Thyroid gland (tissue), 4 donors: ENCODE measurements around the gene NQO2. TPM values are rescaled to one million over a fixed set of nuclear protein-coding genes. Genes with fewer than 3 reads are reported as not detected.
A peak's percentile ranks its signal among the peaks of the same experiment; 100 is the strongest.
"Not testable (repeated sequence)": the region's sequence is repeated elsewhere in the genome, so short reads cannot be mapped to it uniquely, and the experiment has no call there.

Source experiments
- DNase-seq, 2 donors: peaks; one replicate each; pipeline ENCODE4 v3.0.0-alpha.2; 2019
- H3K27ac ChIP-seq, 3 donors: fragments of 200-600 bp; sonication (generic); 1 replicate in 2 of 3; 2 replicates in 1 of 3; pipeline ENCODE4 v1.5.1; 2016 to 2019; ENCODE audit warnings: mild to moderate bottlenecking in 1 of 3, moderate library complexity in 1 of 3
- H3K27me3 ChIP-seq: fragments of 200-600 bp; sonication (generic); one replicate; pipeline ENCODE4 v1.5.1; 2019
- H3K36me3 ChIP-seq, 2 donors: fragments of 200-600 bp; sonication (generic); one replicate each; pipeline ENCODE4 v1.5.1; 2016 to 2019
- H3K4me1 ChIP-seq, 2 donors: fragments of 200-600 bp; sonication (generic); one replicate each; pipeline ENCODE4 v1.5.1; 2017 to 2019
- H3K4me3 ChIP-seq, 3 donors: fragments of 200-600 bp; sonication (generic); replicated peaks in 1 of 3; 1 replicate in 2 of 3; 2 replicates in 1 of 3; pipeline ENCODE4 v1.5.1; 2016; ENCODE audit warnings: mild to moderate bottlenecking in 1 of 3
- H3K9me3 ChIP-seq: fragments of 200-600 bp; sonication (generic); one replicate; pipeline ENCODE4 v1.5.1; 2017
- CTCF ChIP-seq, 6 experiments: fragments of 200-600 bp in 3 of 6; fragments of 450-650 bp in 3 of 6; sonication (generic) in 3 of 6; IDR thresholded peaks; one replicate each; pipeline ENCODE4 v1.5.1; 2016 to 2019; ENCODE audit warnings: antibody characterized with exemption in 6 of 6, mild to moderate bottlenecking in 2 of 6, inconsistent platforms in 1 of 6, moderate library complexity in 1 of 6
- POLR2A ChIP-seq, 2 donors: fragments of 450-650 bp; IDR thresholded peaks; one replicate each; pipeline ENCODE4 v1.6.1; 2017; ENCODE audit warnings: antibody characterized with exemption in 2 of 2, mild to moderate bottlenecking in 2 of 2, moderate library complexity in 1 of 2
- WGBS, 2 donors: methylation state at CpG; one replicate each; pipeline ENCODE4 v1.1.5; 2017; 5-methylcytosine and 5-hydroxymethylcytosine counted together
- intact Hi-C: fragments of 100-400 bp; cut with DNase I; formaldehyde crosslinking; loops from one replicate; pipeline ENCODE4 v1.15.1; 2023
- total RNA-seq, 4 donors: library from RNA; depleted of rRNA; stranded (reverse); fragments of >200 nt; gene quantifications; one replicate each; pipeline ENCODE4 v1.2.3, GENCODE V29; 2016

The NQO2 gene
- total RNA-seq, 4 donors from 2014 or later = 20.7 to 43.0 (median 36.3) TPM

- Histone ChIP-seq H3K4me1 (peaks cover 0 to 15% of the 10 kb centered on the region in 2 donors), H3K27ac (peak overlapping the region in 1 of 3 donors; percentile 58), H3K4me3 (peak overlapping the region in 1 of 3 donors; percentile 28), H3K9me3 (no peaks in the 10 kb centered on the region), H3K36me3 (no peaks in the 10 kb centered on the region), H3K27me3 (no peaks in the 10 kb centered on the region)
- DNase-seq = no peak
- TF ChIP-seq CTCF (IDR thresholded peaks at IDR 0.05) = no peak
- TF ChIP-seq POLR2A (IDR thresholded peaks at IDR 0.05) = no peak
- intact Hi-C loops = loop anchor here (5.0 to 10.0 kb wide), 2 partner anchors 56 to 208 kb away; partner anchors contain the start of genes NQO2 and SERPINB1
- WGBS, 2 donors = 64 to 66% methylated on average over 11 of the region's 11 CpGs
Observed at GRCh38 chr6:3053231-3053508, 53.5 kb downstream of the NQO2 start.

GRCh38 chr6:3054229-3055157 is 54.8 kb downstream of the NQO2 start:
- not testable (repeated sequence) for H3K36me3 ChIP-seq, H3K9me3 ChIP-seq, H3K27me3 ChIP-seq
- intact Hi-C loops = loop anchor here (5.0 to 10.0 kb wide), 2 partner anchors 57 to 210 kb away; partner anchors contain the start of genes NQO2 and SERPINB1
- H3K4me3 ChIP-seq = peak overlapping the region in 2 of 3 donors; percentile 28 to 35
- H3K4me1 ChIP-seq = peaks cover 0 to 15% of the 10 kb centered on the region in 2 donors
- peak overlapping the region in 2 of 3 donors; percentile 58 for H3K27ac ChIP-seq
- DNase-seq = peak; percentile 77 to 78
- WGBS, 2 donors = 18% methylated on average over 27 of the region's 27 CpGs

- not testable (repeated sequence) for H3K27me3 ChIP-seq, H3K36me3 ChIP-seq, H3K4me3 ChIP-seq, H3K9me3 ChIP-seq, DNase-seq
- peak overlapping the region in 2 of 3 donors; percentile 11 to 58 for H3K27ac ChIP-seq
- intact Hi-C loops = loop anchor here (10.0 kb wide), 1 partner anchor 210 kb away; the partner anchor contains the start of gene SERPINB1
- WGBS, 2 donors = 54 to 57% methylated on average over 3 of the region's 3 CpGs
- peaks cover 0 to 15% of the 10 kb centered on the region in 2 donors for H3K4me1 ChIP-seq
Observed at GRCh38 chr6:3055158-3055499, 55.4 kb downstream of the NQO2 start.

DNA sequence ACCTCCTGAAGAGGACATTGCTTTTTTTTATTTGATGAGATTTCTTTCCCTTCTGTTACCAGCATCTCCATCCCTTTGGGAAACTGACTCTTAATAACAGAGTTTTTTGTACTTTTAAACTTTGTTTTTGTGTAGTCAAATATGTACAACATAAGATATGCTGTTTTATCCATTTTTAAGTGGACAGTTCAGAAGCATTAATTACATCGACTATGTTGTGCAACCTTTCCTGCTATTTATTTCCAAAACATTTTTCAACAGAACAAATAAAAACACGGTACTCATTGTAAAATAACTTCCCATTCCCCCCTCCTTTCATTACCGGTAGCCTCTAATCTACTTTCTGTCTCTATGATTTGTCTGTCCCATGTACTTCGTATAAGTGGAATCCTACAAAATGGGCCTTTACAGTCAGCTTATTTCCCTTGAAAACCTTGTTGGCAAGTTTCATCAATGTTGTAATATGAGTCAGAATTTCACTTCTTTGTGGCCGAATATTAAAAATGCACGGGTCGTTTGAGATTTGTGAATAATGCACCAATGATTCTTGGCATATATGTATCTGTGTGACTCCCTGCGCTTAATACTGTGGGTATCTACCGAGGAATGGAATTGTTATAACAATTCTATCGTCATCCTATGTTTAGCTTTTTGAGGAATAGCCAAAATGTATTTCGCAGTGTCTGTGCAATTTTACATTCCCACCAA is 57.5 kb downstream of the NQO2 start:
- intact Hi-C loops = loop anchor here (10.0 kb wide), 1 partner anchor 212 kb away; the partner anchor contains the start of gene SERPINB1
- no peak for DNase-seq
- Histone ChIP-seq H3K9me3 (no peaks in the 10 kb centered on the region), H3K4me1 (peaks cover 0 to 15% of the 10 kb centered on the region in 2 donors), H3K27me3 (no peaks in the 10 kb centered on the region), H3K27ac (no peak overlapping the region), H3K36me3 (no peaks in the 10 kb centered on the region), H3K4me3 (no peak overlapping the region)
- TF ChIP-seq CTCF (IDR thresholded peaks at IDR 0.05) (no peak), POLR2A (IDR thresholded peaks at IDR 0.05) (no peak)
- 88 to 89% methylated on average over 11 of the region's 11 CpGs for WGBS, 2 donors

DNA sequence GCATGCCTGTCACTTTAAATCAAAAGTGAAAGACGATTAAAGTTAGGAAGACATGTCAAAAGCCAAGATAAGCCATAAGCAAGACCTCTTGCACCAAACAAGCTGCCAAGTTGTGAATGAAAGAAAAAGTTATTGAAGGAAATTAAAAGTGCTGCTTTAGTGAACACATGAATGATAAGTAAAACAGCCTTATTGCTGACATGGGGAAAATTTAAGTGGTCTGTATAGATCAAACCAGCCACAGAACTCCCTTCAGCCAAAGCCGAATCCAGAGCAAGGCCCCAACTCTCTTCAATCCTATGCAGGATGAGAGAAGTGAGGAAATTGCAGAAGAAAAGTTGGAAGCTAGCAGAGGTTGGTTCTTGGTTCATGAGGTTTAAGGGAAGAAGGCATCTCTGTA is 59.3 kb downstream of the NQO2 start:
- TF ChIP-seq POLR2A (IDR thresholded peaks at IDR 0.05) (no peak), CTCF (IDR thresholded peaks at IDR 0.05) (no peak)
- intact Hi-C loops = loop anchor here (10.0 kb wide), 1 partner anchor 214 kb away; the partner anchor contains the start of gene SERPINB1
- H3K4me3 ChIP-seq = no peak overlapping the region
- no peak overlapping the region for H3K27ac ChIP-seq
- DNase-seq = no peak
- 77 to 82% methylated on average over 2 of the region's 2 CpGs for WGBS, 2 donors
- H3K36me3 ChIP-seq = no peaks in the 10 kb centered on the region
- peaks cover 0 to 15% of the 10 kb centered on the region in 2 donors for H3K4me1 ChIP-seq
- H3K9me3 ChIP-seq = no peaks in the 10 kb centered on the region
- H3K27me3 ChIP-seq = no peaks in the 10 kb centered on the region

DNA sequence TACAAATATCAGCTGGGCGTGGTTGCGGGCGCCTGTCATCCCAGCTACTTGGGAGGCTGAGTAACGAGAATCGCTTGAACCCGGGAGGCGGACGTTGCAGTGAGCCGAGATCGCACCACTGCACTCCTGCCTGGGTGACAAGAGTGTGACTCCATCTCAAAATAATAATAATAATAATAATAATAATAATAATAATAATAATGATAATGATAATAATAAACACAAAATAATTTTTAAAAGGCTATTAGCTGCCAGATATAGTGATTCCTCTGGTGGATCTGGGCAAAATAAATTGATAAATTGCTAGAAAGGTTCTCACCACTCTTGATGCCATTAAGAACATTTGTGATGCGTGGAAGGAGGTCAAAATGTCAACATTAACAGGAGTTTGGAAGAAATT is 60.4 kb downstream of the NQO2 start:
- peaks cover 4 to 15% of the 10 kb centered on the region in 2 donors for H3K4me1 ChIP-seq
- H3K9me3 ChIP-seq, H3K36me3 ChIP-seq, intact Hi-C loops, H3K27me3 ChIP-seq, H3K4me3 ChIP-seq, H3K27ac ChIP-seq, DNase-seq: not testable (repeated sequence)
- WGBS, 2 donors = 95 to 96% methylated on average over 11 of the region's 11 CpGs
